ENCODE results near the gene CBX2. TPM values are rescaled to one million over a fixed set of nuclear protein-coding genes. Genes with fewer than 3 reads are reported as not detected.

CBX2 gene
- total RNA-seq, 1 experiment from 2014 or later, result 79.4 TPM

- Histone ChIP-seq H3K56ac (ENCODE audit: insufficient read length, low read depth, low read length) (no peak overlapping the region), H4K8ac (replicated peaks; ENCODE audit: insufficient read length, low read depth, low read length) (no peak overlapping the region), H2BK120ac (ENCODE audit: low read depth, low read length, poor library complexity, severe bottlenecking) (no peak overlapping the region), H3K79me2 (ENCODE audit: insufficient read depth, low read length) (no peaks in the 10 kb centered on the region), H2AK5ac (ENCODE audit: insufficient read length, low read length) (no peak overlapping the region), H4K5ac (ENCODE audit: insufficient read length, low read depth, low read length) (no peak overlapping the region), H4K20me1 (ENCODE audit: control insufficient read depth, insufficient read depth, insufficient read length) (no peaks in the 10 kb centered on the region), H2BK20ac (ENCODE audit: low read depth, low read length, poor library complexity, severe bottlenecking) (no peak overlapping the region), H3K23me2 (ENCODE audit: insufficient read length, low read depth, low read length, poor library complexity, severe bottlenecking) (peaks cover 3% of the 10 kb centered on the region), H3K9me3 (ENCODE audit: control insufficient read depth, low read depth, low read length) (no peaks in the 10 kb centered on the region), H3K79me1 (ENCODE audit: insufficient read depth, low read depth, low read length, poor library complexity, severe bottlenecking) (no peaks in the 10 kb centered on the region), H3K27ac (ENCODE audit: insufficient read length, low read depth, low read length) (no peak overlapping the region), H2BK12ac (ENCODE audit: insufficient read length, low read depth, low read length) (no peak overlapping the region), H3K27me3 (ENCODE audit: insufficient read depth, low read length) (peaks cover 64% of the 10 kb centered on the region), H4K91ac (ENCODE audit: insufficient read length, low read depth, low read length) (no peak overlapping the region), H3K14ac (ENCODE audit: insufficient read depth, low read length) (no peak overlapping the region; the same call in 1 of the 2 replicates), H3K4me1 (ENCODE audit: insufficient read depth, low read length) (no peaks in the 10 kb centered on the region), H3K4me2 (ENCODE audit: insufficient read depth, insufficient read length, low read length) (no peak overlapping the region), H3T11ph (ENCODE audit: low read length) (no peak overlapping the region), H3K4ac (ENCODE audit: low read depth, low read length) (no peak overlapping the region), H2BK5ac (ENCODE audit: insufficient read length, low read length) (no peak overlapping the region), H3K18ac (ENCODE audit: insufficient read length, low read depth, low read length) (no peak overlapping the region), H2AFZ (ENCODE audit: low read length) (no peak overlapping the region), H2BK15ac (ENCODE audit: low read depth, low read length) (no peak overlapping the region), H3K9ac (ENCODE audit: extremely low read depth, insufficient read length, low read length) (no peak overlapping the region), H3K23ac (ENCODE audit: insufficient read length, low read depth, low read length) (no peak overlapping the region)
- DNase-seq, result no peak
- peaks cover 94% of the 10 kb centered on the region for H3K27me3 Mint-ChIP-seq (ENCODE audit: low read depth)
- no peaks in the 10 kb centered on the region; a peak in 1 of 7 replicates for H3K36me3 Mint-ChIP-seq (ENCODE audit: insufficient read depth in 1 of 3, low read depth in 3 of 3)
- no peak overlapping the region for H3K4me3 Mint-ChIP-seq
- WGBS (ENCODE audit: extremely low coverage, insufficient read length, low lambda C conversion rate), result no CpG with 5 or more reads among the region's 12 CpGs
- peaks cover 0 to 9% of the 10 kb centered on the region in 2 experiments; a peak in 1 of 5 replicates for H3K9me3 Mint-ChIP-seq
- TF ChIP-seq CTCF (conservative IDR thresholded peaks at IDR 0.05), result no peak
- H3K4me1 Mint-ChIP-seq, result peaks cover 9 to 12% of the 10 kb centered on the region in 2 experiments
- no peak overlapping the region for H3K27ac Mint-ChIP-seq
These were observed 40.2 kb downstream of the CBX2 start for GRCh38 chr17:79818026-79818758.
